B cell (primary cell): ENCODE measurements around the gene CLCF1. TPM values are rescaled to one million over a fixed set of nuclear protein-coding genes. Genes with fewer than 3 reads are reported as not detected.

Experiments
- ATAC-seq: fragments of 200-7000 bp; cut with Tn5 transposase; one replicate; pipeline ENCODE4 v1.10.0; 2021; ENCODE audit warnings: low read depth, mild to moderate bottlenecking, moderate number of reproducible peaks, moderate library complexity
- CTCF ChIA-PET: fragments of 350-600 bp; sonication (Branson Sonifier 250); formaldehyde crosslinking; loops from one replicate; lab custom pipeline; 2021; ENCODE audit warnings: antibody characterized with exemption, inconsistent platforms; lab: Charles Lee
- POLR2A ChIA-PET: fragments of 350-600 bp; sonication (Branson Sonifier 250); formaldehyde crosslinking; loops from one replicate; lab custom pipeline; 2021; ENCODE audit warnings: antibody characterized with exemption; lab: Charles Lee
- DNase-seq: peaks from one replicate; pipeline ENCODE4 v3.0.0; 2013
- H2AFZ ChIP-seq: 2 replicates; pipeline ENCODE4 v1.6.1; 2012; ENCODE audit warnings: mild to moderate bottlenecking, low read depth, low read length; ENCODE audit not compliant: insufficient read depth, poor library complexity, severe bottlenecking
- H3K27ac ChIP-seq, 2 donors: 1 replicate in 1 of 2; 2 replicates in 1 of 2; pipeline ENCODE4 v1.5.1; 2012 to 2013; ENCODE audit warnings: low read length in 2 of 2, mild to moderate bottlenecking in 2 of 2, moderate library complexity in 1 of 2
- H3K27me3 ChIP-seq, 4 experiments: fragments of 200-600 bp in 1 of 4; sonication (generic) in 1 of 4; replicated peaks in 1 of 4; 1 replicate in 2 of 4; 2 replicates in 2 of 4; pipeline versions ENCODE4 v1.6.1 to v1.7.0; 2013 to 2016; ENCODE audit warnings: low read length in 3 of 4, mild to moderate bottlenecking in 2 of 4, mixed read lengths in 1 of 4, moderate library complexity in 1 of 4; ENCODE audit not compliant: insufficient read depth in 4 of 4, control insufficient read depth in 3 of 4; ENCODE audit errors: control extremely low read depth in 1 of 4
- H3K36me3 ChIP-seq, 2 experiments: replicated peaks in 1 of 2; 1 replicate in 1 of 2; 2 replicates in 1 of 2; pipeline versions ENCODE4 v1.6.1 to v1.7.1; 2013; ENCODE audit warnings: low read length in 1 of 2; ENCODE audit not compliant: insufficient read depth in 2 of 2, control insufficient read depth in 1 of 2; ENCODE audit errors: control extremely low read depth in 1 of 2, extremely low read depth in 1 of 2
- H3K4me1 ChIP-seq, 2 donors: fragments of 200-600 bp in 1 of 2; sonication (generic) in 1 of 2; 1 replicate in 1 of 2; 2 replicates in 1 of 2; pipeline versions ENCODE4 v1.5.1 to v1.6.1; 2013 to 2017; ENCODE audit warnings: low read length in 2 of 2; ENCODE audit not compliant: control insufficient read depth in 2 of 2, insufficient read depth in 2 of 2
- H3K4me2 ChIP-seq: replicated peaks from 2 replicates; pipeline ENCODE3; 2012; ENCODE audit warnings: mild to moderate bottlenecking, low read depth, low read length; ENCODE audit not compliant: poor library complexity, severe bottlenecking
- H3K4me3 ChIP-seq, 5 experiments: fragments of 200-600 bp in 1 of 5; sonication (generic) in 1 of 5; 1 replicate in 3 of 5; 2 replicates in 2 of 5; pipeline versions ENCODE4 v1.5.1 to v1.7.0; 2011 to 2016; ENCODE audit warnings: low read length in 4 of 5, mild to moderate bottlenecking in 4 of 5, low read depth in 2 of 5, control low read depth in 1 of 5, moderate library complexity in 1 of 5; ENCODE audit not compliant: insufficient read depth in 1 of 5; ENCODE audit errors: control extremely low read depth in 1 of 5, extremely low read depth in 1 of 5
- H3K79me2 ChIP-seq: fragments of 200-600 bp; sonication (generic); one replicate; pipeline ENCODE4 v1.6.0; 2016; ENCODE audit warnings: low read length; ENCODE audit not compliant: control insufficient read depth, insufficient read depth
- H3K9ac ChIP-seq: fragments of 200-600 bp; sonication (generic); 2 replicates; pipeline ENCODE4 v1.6.1; 2017; ENCODE audit warnings: mild to moderate bottlenecking, low read length, moderate library complexity
- H3K9me3 ChIP-seq, 3 donors: one replicate each; pipeline versions ENCODE4 v1.6.1 to v1.7.1; 2013; ENCODE audit warnings: low read length in 2 of 3; ENCODE audit not compliant: control insufficient read depth in 2 of 3, insufficient read depth in 1 of 3; ENCODE audit errors: control extremely low read depth in 1 of 3
- H4K20me1 ChIP-seq: 2 replicates; pipeline ENCODE4 v1.6.0; 2012; ENCODE audit warnings: mild to moderate bottlenecking, low read length; ENCODE audit not compliant: insufficient read depth, control insufficient read depth, poor library complexity, severe bottlenecking
- H3K27ac Mint-ChIP-seq: one replicate; pipeline ENCODE4 v1.8.0; 2021; ENCODE audit warnings: mixed read lengths
- H3K27me3 Mint-ChIP-seq: one replicate; pipeline ENCODE4 v1.8.0; 2021; ENCODE audit warnings: mixed read lengths
- H3K4me1 Mint-ChIP-seq: one replicate; pipeline ENCODE4 v1.8.0; 2021; ENCODE audit warnings: mixed read lengths
- H3K4me3 Mint-ChIP-seq: one replicate; pipeline ENCODE4 v1.8.0; 2021; ENCODE audit warnings: mixed read lengths
- H3K9me3 Mint-ChIP-seq: one replicate; pipeline ENCODE4 v1.8.0; 2022; ENCODE audit warnings: mixed read lengths; ENCODE audit not compliant: insufficient read depth
- EZH2 ChIP-seq: IDR thresholded peaks from 2 replicates; pipeline ENCODE4 v1.6.1; 2012; ENCODE audit warnings: borderline replicate concordance, low read depth, mild to moderate bottlenecking, moderate library complexity, low read length; ENCODE audit not compliant: insufficient read depth, poor library complexity, severe bottlenecking
- WGBS: methylation state at CpG from one replicate; pipeline ENCODE4 v1.1.5; 2013; ENCODE audit warnings: missing lambda C conversion rate; ENCODE audit not compliant: insufficient coverage; 5-methylcytosine and 5-hydroxymethylcytosine counted together
- intact Hi-C: fragments of 100-400 bp; cut with micrococcal nuclease; formaldehyde crosslinking; loops from one replicate; pipeline ENCODE4 v1.10.0; 2022
- polyA plus RNA-seq: library from polyadenylated mRNA; depleted of rRNA; stranded (reverse); fragments of >200 nt; gene quantifications from 2 replicates; pipeline ENCODE4 v1.2.3, GENCODE V29; 2012
- total RNA-seq, 2 donors: library from RNA; stranded (reverse); fragments of 120-200 nt in 1 of 2; gene quantifications; 1 replicate in 1 of 2; 2 replicates in 1 of 2; pipeline versions ENCODE4 v1.2.3 to v1.2.4, GENCODE V29; 2013 to 2022
- TF ChIP-seq, protein P1 (sequence below): fragments of 200-600 bp; IDR thresholded peaks from one replicate; pipeline ENCODE4 v1.8.0; 2022; ENCODE audit warnings: antibody characterized with exemption, mild to moderate bottlenecking

CLCF1 gene
- total and polyA plus RNA-seq, 2 donors (not counting 1 experiment from before 2014, with no cell fraction given): 29.1 to 44.6 TPM

DNA sequence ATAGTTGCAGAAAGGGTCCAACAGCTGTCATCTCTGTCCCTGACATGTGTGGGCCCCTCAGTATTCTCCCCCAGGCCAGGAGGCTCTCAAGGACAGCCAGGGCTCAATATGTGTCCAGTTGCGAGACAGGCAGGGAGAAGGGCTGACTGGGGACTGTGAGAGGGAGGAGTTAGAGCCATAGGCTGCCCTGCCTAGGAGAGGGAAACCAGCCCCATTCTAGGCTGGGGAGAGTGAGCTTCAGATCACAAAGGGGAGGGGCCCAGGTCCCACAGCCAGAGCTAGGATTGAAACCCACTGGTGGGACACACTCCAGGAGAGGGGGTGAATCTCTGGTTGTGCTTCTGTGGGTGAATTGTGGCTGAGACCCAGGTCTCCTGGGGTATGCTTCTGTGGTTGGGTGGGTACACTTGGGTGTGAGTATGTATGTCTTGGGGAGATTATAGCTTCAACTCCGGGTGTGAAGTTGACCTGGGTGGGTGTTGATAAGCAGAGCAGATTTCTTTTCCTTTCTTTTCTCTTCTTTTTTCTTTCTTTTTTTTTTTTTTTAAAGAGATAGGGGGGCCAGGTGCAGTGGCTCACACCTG, 40.0 kb upstream of the CLCF1 start:
- ATAC-seq (no peak), DNase-seq (no peak)
- Histone ChIP-seq H3K4me1 (peaks cover 89 to 95% of the 10 kb centered on the region in 2 donors), H3K9ac (no peak overlapping the region), H2AFZ (no peak overlapping the region), H3K36me3 (peaks cover 0 to 13% of the 10 kb centered on the region in 2 experiments), H3K9me3 (peaks cover 0 to 2% (median 0%) of the 10 kb centered on the region in 3 donors), H3K27ac (no peak overlapping the region), H3K4me3 (no peak overlapping the region), H4K20me1 (peaks cover 1% of the 10 kb centered on the region), H3K27me3 (no peaks in the 10 kb centered on the region), H3K4me2 (peak overlapping the region; percentile 89), H3K79me2 (peaks cover 24% of the 10 kb centered on the region)
- no peak for TF ChIP-seq EZH2
- TF ChIP-seq, protein P1, sequence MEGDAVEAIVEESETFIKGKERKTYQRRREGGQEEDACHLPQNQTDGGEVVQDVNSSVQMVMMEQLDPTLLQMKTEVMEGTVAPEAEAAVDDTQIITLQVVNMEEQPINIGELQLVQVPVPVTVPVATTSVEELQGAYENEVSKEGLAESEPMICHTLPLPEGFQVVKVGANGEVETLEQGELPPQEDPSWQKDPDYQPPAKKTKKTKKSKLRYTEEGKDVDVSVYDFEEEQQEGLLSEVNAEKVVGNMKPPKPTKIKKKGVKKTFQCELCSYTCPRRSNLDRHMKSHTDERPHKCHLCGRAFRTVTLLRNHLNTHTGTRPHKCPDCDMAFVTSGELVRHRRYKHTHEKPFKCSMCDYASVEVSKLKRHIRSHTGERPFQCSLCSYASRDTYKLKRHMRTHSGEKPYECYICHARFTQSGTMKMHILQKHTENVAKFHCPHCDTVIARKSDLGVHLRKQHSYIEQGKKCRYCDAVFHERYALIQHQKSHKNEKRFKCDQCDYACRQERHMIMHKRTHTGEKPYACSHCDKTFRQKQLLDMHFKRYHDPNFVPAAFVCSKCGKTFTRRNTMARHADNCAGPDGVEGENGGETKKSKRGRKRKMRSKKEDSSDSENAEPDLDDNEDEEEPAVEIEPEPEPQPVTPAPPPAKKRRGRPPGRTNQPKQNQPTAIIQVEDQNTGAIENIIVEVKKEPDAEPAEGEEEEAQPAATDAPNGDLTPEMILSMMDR: no peak
- CTCF ChIA-PET: interaction anchor here (0.8 to 3.8 kb wide), 11 partner anchors 7 to 92 kb away, joined by 3 to 48 read pairs (median 3); partner anchors contain the start of genes PITPNM1, PPP1CA, PTPRCAP and TBC1D10C
- Mint-ChIP-seq H3K4me3 (peak overlapping the region; percentile 91), H3K9me3 (no peaks in the 10 kb centered on the region), H3K27ac (peak overlapping the region; percentile 100), H3K4me1 (peaks cover 83% of the 10 kb centered on the region), H3K27me3 (no peaks in the 10 kb centered on the region)
- no CpG with 5 or more reads among the region's 2 CpGs for WGBS
- intact Hi-C loops: no loop called here
- POLR2A ChIA-PET: interaction anchor here (0.5 to 4.8 kb wide), 14 partner anchors 10 to 1065 kb away, joined by 3 to 79 read pairs (median 6); partner anchors contain the start of genes CLCF1, CORO1B, PPP1CA and PTPRCAP
